HG03442 (cell line): ENCODE measurements around the gene WDTC1.

Source experiments
- ATAC-seq: cut with Tn5 transposase; IDR thresholded peaks from one replicate; pipeline ENCODE4 v1.9.1; 2021; ENCODE audit warnings: mild to moderate bottlenecking, moderate library complexity; ENCODE audit not compliant: unreplicated experiment

WDTC1 gene

DNA sequence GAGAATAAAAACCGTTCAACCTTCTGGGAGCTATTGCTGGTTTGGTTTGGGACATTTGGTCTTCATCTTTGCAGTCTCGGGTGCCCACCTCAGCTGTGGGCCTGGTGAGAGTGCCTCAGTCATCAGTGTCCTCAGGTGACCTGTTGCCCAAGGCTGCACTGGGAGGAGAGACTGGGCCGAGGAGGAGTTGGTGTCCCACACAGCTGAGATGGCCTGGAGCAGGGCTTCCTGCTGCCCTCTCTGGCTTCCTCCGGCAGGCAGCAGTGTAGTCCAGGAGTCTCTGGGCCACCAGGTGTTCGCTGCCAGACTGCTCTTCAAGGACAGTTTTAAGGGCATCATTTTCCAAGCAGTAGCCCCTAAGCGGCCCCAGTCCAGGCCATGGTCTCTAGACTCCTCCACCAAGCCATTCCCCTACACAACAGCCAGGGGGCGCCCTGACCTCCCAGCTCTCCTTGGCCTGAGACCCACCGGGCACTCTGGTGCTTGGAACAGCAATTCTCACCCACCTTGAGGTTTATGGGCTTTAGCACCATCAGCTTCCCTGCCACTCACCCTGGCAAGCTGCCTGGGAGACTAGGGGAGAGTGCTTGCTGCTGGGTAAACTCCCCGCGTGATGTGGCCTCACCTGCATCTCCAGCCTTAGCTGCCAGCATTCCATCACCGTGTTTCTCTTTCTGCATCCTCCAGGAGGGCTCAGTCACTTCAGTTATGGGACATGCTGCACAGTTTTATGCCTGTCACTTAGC lies 98.3 kb downstream of the WDTC1 start:
- no peak for ATAC-seq

DNA sequence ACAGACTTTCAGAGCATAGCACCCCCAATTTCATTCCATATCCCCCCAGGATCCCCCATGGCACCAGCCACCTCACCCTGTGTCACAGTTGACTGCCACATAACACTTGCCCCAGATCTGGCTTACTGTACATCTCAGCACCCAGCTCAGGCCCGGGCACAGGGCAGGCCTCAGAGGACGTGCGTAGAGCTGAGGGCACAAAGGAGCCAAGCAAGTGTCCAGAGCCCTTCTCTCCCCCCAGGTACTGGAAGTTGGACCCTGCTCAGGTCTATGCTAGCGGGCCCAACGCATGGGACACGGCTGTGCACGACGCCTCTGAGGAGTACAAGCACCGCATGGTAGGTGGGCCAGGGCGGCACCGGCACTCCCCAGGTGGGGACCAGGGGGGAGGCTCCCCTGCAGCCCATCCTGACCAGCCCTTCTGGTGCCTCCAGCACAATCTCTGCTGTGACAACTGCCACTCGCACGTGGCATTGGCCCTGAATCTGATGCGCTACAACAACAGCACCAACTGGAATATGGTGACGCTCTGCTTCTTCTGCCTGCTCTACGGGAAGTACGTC lies 99.4 kb downstream of the WDTC1 start:
- ATAC-seq, result no peak

DNA sequence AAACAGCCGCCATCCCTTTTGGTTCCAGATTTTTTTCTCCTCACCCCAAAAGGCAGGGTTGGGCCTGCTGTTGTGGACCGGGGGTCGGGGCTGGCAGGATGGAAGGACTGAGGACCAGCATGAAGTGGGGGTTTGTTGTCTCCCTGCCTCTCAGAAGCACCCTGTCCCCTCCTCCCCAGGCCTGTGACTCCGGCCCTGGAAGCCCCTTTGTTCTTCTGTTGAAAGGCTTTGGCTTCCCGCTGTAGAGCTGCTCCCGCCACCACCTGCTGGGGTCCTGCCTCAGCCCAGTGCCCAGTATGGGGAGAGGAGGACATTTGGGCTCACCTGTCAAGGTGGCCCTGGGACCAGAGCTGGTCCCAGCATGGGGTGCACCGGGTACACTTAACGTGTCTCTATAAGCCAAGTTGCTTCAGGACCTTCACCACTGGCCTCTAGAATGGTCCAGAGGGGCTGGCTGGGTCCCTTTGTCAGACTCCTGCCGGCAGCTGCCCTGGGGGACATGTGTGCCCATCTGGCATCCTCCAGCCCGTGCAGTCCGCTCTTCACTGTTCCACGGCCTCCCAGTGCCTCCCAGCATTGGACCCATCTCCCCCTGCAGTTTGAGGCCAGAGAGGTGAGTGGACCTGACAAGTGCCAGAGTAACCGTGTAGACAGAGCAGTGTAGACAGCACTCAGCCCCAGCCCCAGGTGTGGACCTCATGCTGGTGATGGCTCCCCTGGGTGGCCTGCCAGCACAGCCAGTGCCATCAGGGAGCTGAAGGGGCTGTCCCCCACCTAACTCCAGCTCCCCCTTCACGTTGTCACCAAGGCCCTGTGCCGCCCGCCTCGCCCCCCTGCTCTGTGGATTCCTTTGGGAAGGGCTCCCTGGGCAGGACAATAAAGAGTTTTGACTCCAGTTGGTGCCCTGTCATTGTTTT lies 101.3 kb downstream of the WDTC1 start:
- ATAC-seq, result no peak

DNA sequence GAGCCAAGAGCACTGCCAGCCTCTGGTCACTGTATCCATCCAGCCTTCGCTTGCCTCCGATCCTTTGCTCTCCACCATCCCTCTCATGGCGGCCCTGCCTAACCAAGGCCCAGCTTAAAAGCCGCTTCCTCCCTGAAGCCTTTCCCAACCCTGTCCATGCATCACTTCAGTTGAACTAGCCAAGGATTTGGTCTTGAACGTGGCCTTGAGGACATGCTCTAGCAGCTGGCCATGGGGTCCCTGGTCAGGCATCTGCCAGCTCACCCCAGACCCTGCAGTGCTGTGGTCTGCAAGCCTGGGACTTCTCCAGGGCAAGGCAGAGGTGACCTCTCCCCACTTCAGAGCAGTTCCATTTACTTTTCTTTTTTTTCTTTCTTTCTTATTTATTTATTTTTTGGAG lies 102.3 kb downstream of the WDTC1 start:
- no peak for ATAC-seq

DNA sequence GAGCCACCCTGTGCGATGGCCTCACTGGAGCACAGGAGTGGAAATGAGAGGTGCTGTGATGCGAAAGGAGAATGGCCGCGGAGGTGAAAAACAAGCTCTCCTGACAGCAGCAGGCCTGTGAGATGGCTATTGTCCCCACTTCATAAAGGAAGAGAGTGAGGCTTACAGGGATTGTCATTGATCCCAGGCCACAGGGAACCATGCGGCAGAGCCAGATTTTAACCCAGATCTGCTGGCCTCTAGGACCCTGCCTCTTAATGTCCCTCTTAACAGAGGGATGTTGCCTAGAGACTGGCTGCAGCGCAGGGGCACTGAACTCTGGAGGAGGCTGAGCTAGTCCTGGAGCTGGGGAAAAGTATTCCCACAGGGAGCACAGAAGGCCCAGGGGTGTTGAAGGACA lies 104.3 kb downstream of the WDTC1 start:
- ATAC-seq, result no peak

DNA sequence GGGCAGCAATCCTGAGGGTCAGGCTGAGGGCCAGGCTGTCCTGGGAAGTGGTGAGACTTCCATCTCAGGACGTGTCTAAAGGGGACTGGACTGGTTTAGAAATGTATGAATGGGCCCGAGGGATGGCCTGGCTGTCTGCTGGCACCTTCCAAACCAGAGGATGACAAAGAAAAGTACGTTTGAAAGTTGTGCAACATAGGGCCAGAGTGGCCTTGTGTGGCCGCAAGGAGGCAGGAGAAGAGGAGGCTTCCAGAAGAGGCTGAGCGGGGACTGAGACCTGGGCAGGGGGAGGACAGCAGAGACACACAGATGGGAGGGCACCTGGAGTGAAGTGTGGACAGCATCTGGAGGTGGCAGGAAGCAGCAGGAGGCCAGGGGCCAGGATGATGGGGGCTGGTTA lies 104.8 kb downstream of the WDTC1 start:
- ATAC-seq, result no peak

DNA sequence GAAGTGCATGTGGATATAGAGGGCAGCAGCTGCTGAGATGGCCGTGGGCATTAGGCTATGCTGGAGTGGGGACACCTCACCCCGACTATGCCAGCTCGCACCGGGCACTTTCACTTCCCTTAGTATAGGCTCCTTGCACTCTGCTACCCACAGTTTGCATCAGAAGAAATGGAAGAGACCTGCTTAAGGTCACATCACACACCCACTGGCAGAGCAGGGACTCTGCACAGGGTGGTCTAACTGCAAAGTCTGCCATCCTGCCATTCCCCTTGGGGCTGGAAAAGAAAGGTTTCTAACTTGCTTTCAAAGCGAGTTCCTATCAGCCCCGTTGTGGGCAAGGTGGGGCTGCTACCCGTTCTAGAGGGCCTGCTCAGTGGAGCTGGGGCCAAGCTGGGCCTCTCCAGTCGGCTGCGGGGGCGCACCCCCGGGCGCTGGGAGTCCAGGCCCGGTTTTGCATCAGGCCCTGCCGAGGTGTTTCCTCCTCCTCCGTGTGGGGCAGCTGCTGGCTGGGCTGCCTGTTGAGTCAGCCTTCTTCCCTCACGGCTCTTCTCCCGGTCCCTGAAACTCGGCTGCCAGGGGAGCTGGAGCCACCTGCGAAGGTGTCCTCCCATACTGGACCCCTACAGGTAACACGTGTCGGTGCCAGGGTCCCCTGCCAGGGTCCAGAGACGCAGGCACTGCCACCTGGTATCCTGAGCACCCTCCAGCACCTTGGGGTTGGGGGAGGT lies 107.3 kb downstream of the WDTC1 start, which contains the start of gene SYTL1:
SYTL1 (plus strand) TSS at position 498 of the 728 bp plus-strand sequence. CDS start 3,313 bp downstream, outside the sequence.
- ATAC-seq, result peak; percentile 47

DNA sequence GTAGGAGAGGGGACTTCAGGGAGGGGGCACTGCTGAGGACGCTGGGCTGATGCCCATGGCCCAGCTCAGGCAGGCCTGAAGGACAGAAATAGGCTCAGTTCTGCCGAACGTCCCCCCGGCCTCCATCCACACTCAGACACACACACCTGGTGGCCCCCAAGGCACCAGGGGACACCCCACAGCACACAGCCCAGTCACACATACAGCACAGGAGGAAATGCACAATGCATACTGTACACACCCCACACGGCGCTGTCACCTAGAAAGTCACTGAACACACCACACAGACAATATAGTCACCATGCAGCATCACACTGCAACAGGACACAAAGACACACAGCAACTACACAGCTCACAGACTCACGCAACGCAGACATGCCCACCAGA lies 108.0 kb downstream of the WDTC1 start:
- no peak for ATAC-seq

DNA sequence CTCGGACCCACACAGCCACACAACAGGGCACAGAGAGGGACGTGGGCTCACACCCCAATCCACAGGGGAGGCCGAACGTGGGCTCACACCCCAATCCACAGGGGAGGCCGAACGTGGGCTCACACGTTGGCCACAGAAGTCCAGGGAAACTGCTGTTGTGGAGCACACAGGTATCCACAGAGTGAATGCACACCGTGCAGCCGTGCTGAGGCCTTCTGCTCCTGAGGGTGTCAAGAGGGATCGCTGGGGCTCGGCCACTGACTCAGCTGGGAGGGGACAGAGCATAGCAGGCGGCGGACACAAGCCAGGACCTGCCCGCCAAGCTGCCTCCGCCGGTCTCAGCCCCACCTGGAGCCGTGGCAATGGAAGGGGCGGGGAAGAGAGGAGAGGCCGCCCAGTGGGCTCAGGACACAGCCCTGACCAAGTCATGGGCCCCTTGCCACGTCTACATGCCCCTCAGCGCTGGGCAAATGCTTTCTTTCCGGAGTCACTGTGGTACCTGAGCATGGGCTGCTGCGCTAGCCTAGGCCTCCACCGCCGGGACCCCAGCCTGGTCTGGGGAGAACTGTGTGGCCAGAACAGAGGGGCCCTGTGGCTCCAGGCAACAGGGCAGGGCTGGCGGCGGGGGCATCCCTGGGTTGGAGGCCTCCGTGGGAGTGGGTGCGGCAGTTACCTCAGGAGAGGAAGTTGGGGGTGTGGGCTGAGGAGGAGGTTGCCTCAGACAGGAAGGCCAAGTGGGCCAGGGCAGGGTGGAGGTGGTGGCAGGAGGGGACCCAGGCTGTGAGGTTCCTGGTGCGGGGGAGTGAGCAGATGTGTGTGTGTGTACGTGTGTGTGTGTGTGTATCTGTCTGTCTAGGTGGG lies 108.6 kb downstream of the WDTC1 start:
- ATAC-seq, result peak; percentile 34

DNA sequence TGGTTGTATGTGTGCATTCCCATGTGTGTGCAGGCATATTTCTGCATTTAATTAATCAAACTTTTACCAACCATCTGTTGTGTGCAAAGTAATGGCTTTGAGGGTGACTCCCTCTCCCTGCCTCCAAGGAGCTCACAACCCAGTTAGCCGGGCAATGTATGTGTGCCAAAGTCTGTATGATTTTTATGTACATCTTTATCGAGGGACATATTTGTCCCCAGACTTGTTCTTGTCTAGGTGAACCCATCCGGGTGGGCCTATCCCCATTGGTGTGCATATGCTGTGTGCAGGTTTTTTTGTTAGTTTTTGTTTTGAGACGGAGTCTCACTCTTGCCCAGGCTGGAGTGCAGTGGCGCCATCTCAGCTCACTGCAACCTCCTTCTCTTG lies 109.2 kb downstream of the WDTC1 start:
- ATAC-seq, result no peak

DNA sequence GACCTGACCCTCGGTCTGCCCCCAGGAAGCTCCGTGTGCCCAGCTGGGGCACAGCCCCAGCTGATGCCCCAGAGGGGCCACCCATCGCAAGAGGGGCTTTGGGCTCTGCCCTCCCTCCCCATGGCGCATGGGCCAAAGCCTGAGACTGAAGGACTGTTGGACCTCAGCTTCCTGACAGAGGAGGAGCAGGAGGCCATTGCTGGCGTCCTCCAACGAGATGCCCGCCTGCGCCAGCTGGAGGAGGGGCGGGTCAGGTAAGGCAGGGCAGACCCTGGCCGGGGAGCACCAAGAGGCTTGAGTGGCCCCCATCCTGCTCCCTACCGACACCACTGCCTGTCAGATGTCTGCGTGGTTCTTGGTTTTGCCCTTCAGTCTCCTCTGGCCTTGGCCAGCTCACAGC lies 110.8 kb downstream of the WDTC1 start:
- ATAC-seq, result no peak

DNA sequence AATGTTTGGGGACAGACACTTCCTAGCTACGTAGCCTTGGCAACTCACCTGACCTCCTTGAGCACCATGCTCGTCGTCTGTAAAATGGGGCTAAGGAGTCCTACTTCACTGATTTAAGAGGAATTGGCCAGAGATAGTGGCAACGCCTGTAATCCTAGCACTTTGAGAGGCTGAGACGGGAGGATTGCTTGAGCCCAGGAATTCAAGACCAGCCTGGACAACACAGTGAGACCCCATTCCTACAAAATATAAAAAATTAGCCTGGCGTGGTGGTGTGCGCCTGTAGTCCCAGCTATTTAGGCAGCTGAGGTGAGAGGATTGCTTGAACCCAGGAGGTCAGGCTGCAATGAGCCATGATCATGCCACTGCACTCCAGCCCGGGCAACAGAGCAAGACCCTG lies 111.9 kb downstream of the WDTC1 start:
- ATAC-seq, result no peak

DNA sequence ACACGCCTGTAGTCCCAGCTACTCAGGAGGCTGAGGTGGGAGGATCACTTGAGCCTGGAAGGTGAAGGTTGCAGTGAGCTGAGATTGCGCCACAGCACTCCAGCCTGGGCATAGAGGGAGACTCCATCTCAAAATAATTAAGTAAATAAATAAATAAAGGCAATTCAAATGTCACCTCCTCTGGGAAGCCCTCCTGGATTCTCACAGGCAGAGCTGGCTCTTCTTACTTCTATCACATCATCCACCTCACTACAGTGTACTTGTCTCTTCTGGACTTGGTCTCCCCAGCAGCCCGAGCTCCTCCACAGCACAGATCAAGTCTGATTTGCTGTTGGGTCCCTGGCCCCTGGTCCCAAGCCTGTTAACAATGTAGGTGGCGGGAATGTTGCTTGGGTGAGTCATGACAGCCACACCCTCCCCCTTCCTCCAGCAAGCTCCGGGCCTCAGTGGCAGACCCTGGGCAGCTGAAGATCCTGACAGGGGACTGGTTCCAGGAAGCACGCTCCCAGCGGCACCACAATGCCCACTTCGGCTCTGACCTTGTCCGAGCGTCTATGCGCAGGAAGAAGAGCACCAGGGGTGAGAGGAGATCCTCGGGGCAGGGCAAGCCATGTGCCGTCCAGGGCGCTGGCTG lies 112.7 kb downstream of the WDTC1 start:
- ATAC-seq, result no peak

DNA sequence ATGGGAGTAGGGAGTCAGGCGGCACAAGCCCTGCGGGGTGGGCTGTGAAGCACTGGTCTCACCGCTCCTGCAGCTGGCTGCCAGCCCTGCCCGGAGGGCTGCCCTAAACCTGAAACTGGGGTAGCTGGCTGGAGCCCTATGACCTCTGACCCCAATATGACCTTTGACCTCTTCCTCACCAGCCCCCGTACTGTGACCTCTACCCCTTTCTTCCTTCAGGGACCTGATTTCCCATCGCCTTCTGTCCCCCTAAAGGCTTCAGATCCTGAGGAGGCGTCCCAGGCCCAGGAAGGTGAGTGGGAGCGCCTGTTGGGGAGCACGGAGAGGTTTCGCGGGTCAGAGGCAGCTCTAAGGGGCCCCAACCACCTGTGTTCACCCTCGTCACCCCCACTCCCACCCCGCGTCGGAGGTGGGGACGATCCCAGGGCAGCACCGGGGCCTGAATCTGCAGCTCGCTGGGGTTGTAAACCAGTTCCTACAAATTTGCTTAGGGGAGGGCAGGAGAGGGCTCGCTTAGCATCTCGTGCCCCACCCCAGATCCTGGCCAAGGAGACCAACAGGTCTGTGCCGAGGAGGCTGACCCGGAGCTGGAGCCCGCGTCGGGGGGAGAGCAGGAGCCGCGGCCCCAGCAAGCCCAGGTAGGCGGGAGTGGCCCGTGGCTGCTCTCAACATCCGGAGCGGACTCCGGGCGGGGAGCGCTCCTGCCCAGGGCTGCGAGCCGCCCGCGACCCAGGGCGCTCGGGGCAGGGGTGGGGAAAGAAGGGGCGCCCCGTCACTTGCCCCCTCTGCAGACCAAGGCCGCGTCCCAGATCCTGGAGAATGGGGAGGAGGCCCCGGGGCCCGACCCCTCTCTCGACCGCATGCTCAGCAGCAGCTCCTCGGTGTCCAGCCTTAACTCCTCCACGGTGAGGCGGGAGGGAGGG lies 114.7 kb downstream of the WDTC1 start:
- no peak for ATAC-seq

DNA sequence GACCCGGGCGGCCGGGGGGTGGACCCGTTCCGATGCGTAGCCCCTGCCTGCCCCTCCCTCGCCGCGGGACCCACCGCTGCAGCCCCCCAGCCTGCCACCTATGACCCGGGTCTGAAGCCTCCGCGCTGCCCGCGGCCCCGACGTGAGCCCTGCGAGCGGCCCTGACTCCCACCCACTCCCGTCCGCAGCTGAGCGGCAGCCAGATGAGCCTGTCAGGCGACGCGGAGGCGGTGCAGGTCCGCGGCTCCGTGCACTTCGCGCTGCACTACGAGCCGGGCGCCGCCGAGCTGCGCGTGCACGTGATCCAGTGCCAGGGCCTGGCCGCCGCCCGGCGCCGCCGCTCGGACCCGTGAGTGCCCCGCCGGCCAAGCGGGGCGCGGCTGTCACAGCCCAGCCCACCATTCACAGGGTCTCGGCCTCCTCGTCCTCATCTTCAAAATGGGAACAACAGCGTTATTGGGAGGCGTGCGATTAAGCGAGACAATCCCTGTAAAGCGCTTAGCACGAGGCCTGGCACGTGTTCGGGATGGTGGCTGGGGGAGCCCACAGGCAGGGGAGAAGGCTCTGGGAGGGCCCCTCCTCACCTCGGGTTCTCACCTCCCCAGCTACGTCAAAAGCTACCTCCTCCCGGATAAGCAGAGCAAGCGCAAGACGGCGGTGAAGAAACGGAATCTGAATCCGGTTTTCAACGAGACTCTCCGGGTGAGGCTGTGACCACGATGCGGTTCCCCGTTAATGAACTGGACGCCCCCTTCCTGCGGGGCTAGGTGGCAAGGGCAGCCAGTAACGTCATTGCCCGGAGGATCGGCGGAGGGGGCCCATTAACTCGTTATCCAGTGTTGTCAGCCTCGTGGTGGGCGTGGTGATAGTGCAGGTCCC lies 115.6 kb downstream of the WDTC1 start:
- ATAC-seq, result no peak

DNA sequence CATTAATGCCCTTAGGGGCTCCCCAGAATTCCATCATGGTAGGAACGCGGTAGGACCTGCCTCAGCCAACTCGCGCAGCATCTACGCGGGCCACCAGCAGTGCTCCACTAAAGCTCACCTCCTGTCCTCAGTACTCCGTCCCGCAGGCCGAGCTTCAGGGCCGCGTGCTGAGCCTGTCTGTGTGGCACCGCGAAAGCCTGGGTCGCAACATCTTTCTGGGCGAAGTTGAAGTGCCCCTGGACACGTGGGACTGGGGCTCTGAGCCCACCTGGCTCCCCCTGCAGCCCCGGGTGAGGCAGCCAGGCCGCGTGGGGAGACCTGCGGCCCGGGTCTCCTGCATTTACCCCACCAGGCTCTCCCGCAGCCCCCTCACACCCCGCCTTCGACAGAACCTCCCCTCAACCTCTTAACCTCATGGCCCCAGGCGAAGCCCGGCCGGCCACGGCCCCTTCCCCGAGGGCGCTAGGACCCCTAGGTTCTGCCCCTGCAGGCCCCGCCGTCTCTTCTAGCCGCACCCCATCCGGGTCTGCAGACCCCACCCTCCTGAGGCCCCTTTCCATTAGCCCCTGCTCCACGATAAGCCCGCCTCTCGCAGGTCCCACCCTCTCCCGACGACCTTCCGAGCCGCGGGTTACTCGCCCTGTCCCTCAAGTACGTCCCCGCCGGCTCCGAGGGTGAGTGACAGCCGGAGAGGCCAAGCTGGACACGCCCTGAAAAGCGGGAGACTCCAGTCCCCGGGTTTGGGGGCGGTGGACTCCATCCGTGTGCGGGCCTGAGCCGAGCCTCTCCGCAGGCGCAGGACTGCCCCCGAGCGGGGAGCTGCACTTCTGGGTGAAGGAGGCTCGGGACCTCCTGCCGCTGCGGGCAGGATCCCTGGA lies 116.5 kb downstream of the WDTC1 start:
- ATAC-seq, result no peak
